Stimulated activated naive CD8-positive, alpha-beta T cell treated with anti-CD3 and anti-CD28 coated beads, Interleukin-15, Interleukin-2, amounts not matched to agents 100 ng/mL and 50 ng/mL, for 24 hours (primary cell): ENCODE results near the gene UGT1A7.

Experiments used
- H3K27ac Mint-ChIP-seq: one replicate; pipeline ENCODE4 v1.8.0; 2021; ENCODE audit warnings: mild to moderate bottlenecking, mixed read lengths
- H3K27me3 Mint-ChIP-seq: one replicate; pipeline ENCODE4 v1.8.0; 2021; ENCODE audit warnings: mixed read lengths
- H3K36me3 Mint-ChIP-seq: one replicate; pipeline ENCODE4 v1.8.0; 2021; ENCODE audit warnings: low read depth, mixed read lengths
- H3K4me1 Mint-ChIP-seq: one replicate; pipeline ENCODE4 v1.8.0; 2021; ENCODE audit warnings: low read depth, mixed read lengths
- H3K4me3 Mint-ChIP-seq: one replicate; pipeline ENCODE4 v1.8.0; 2021; ENCODE audit warnings: mild to moderate bottlenecking, mixed read lengths
- H3K9me3 Mint-ChIP-seq: one replicate; pipeline ENCODE4 v1.8.0; 2021; ENCODE audit warnings: mixed read lengths

The UGT1A7 gene

GRCh38 chr2:233799087-233799665, 117.5 kb downstream of the UGT1A7 start:
- Mint-ChIP-seq H3K36me3 (no peaks in the 10 kb centered on the region), H3K9me3 (peaks cover 5% of the 10 kb centered on the region), H3K4me3 (no peak overlapping the region), H3K27me3 (peaks cover under 1% of the 10 kb centered on the region), H3K27ac (no peak overlapping the region), H3K4me1 (no peaks in the 10 kb centered on the region)

DNA sequence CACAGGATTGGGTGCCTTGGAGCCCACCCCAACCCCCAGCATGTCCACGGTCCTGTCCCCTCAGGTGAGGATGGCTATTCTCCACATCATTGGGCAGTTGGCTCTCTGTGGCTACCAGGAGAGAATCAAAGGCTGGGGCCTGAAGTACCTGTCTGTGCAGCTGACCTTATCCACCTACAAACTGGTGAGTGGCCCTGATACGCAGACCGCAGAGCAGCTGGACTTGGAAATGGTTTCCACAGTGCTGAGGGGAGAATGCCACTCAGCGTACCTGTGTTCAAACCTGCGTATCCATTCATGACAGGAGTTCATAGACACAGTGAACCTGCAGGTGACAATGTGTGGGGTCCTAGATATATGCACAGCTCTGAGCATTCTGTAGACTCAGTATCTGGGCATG, 118.0 kb downstream of the UGT1A7 start:
- Mint-ChIP-seq H3K27ac (no peak overlapping the region), H3K27me3 (peaks cover 3% of the 10 kb centered on the region), H3K36me3 (no peaks in the 10 kb centered on the region)

DNA sequence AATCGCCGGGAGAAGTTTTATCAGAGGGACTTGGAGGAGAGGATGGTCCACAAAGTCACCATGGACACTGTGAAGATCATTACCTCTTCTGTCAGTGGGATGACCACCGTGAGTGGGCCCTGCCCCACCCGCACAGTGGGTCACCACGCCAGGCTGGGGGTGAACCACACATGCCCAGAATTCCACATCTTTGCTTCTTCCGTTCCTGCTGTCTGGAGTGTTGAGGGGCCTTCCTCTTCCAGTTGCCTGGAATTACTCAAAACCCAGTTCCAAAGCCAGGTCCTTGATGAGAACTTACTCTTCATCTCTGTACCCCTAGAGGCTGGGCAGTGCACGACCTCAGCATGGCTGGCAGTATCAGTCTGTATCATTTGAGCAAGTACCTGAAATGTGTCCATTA, 118.5 kb downstream of the UGT1A7 start:
- Mint-ChIP-seq H3K9me3 (peaks cover 5% of the 10 kb centered on the region), H3K36me3 (no peaks in the 10 kb centered on the region), H3K4me3 (no peak overlapping the region), H3K27ac (no peak overlapping the region), H3K4me1 (no peaks in the 10 kb centered on the region), H3K27me3 (peaks cover 3% of the 10 kb centered on the region)

More for the DNA sequence above, 118.0 kb downstream of the UGT1A7 start:
- Mint-ChIP-seq H3K4me1 (no peaks in the 10 kb centered on the region), H3K9me3 (peaks cover 5% of the 10 kb centered on the region), H3K4me3 (no peak overlapping the region)

DNA sequence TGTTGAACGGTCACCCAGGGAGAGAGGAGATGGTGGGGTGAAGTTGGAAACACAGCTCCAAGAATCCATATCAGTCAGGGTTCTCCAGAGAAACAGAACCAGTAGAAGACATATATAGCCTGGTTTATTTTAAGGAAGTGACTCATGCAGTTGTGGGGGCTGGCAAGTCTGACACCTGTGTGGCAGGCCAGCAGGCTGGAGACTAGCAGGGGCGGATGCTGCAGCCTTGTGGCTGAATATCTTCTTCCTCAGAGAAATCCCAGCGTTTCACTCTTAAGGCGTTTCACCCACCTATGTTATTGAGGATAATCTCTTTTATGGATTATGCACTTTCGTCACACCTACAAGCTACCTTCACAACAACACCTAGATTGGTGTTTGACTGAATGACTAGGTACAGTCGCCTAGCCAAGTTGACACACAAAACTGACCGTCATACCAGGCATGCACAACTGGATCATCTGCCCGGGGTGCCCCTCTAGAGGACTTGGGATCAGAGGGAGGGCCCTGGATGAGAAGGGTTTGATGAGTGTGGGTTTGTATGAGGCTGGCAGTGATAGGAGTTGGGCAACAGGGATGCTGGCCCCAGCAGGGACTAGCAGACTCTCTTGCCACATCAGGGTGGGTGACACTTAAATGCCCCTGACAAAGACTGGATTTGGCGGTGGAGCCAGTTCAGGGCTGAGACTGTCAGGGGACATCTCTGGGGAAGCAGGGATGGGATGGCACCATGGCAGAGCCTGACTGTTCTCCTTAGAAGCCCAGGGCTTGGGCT, 119.8 kb downstream of the UGT1A7 start:
- no peaks in the 10 kb centered on the region for H3K36me3 Mint-ChIP-seq
- H3K9me3 Mint-ChIP-seq = peaks cover 5% of the 10 kb centered on the region
- no peak overlapping the region for H3K27ac Mint-ChIP-seq
- H3K27me3 Mint-ChIP-seq = peaks cover 3% of the 10 kb centered on the region
- H3K4me1 Mint-ChIP-seq = no peaks in the 10 kb centered on the region
- H3K4me3 Mint-ChIP-seq = no peak overlapping the region

DNA sequence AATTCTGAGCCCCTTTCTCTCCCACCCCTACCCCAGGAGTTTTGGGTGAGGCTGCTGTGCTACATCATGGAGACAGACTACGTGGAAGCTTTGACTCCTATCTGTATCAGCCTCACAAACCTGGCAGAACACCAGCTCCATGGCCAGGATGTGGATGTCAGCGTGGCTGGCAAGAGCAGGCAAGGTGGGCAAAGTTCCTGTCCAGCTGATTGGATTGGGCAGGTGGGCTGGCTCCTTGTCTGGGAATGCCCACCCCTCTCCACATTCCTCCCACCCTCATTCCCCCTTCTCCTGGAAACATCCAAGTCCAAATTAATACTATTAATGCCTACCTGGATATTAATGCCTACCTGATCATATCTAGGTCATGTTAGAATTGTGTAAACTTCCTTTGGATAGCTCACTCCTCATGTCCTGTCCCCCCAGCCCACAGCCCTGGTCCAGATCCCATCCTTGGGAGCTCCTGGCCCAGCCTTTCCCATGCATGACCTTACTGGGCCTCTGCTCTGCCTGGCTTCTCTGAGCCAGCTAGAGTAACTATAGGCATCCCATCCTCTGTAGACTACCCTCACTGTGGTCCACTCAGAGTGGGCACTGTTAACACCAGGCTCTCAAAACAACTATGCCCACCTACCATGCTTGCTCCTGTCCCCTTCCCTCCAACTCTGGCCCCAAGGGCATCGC, 120.6 kb downstream of the UGT1A7 start:
- no peak overlapping the region for H3K27ac Mint-ChIP-seq
- H3K27me3 Mint-ChIP-seq = peaks cover 3% of the 10 kb centered on the region
- no peaks in the 10 kb centered on the region for H3K36me3 Mint-ChIP-seq
- peaks cover 5% of the 10 kb centered on the region for H3K9me3 Mint-ChIP-seq
- no peak overlapping the region for H3K4me3 Mint-ChIP-seq
- no peaks in the 10 kb centered on the region for H3K4me1 Mint-ChIP-seq

DNA sequence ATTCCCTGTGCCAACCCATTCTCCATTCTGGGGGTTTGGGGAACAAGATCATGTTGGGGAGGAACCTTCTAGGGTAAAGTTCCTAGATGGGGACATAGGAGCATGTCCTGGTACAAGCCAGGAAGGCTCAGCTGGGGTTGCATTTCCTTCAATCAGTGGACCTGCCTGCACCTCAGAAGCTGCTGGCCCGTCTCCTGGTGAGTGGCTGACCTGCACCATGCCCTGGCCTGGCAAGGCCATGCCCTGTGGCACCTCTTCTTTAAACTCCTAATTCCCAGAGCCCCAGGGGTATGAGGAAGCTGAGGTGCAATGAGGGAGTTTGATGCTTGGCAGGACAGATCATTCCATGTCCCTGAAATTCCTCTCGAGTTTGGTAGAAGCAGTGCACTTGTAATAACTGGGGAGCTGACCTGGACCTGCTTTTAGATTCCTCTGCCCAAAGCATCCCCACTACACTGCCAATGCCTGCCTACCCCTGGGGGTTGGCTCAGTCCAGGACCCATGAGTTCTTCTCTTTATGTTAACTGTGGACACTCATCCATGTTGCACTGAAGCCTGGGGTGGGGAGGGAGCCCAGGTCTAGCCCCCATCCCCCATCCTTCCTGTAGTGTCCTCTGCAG, 121.7 kb downstream of the UGT1A7 start:
- peaks cover 5% of the 10 kb centered on the region for H3K9me3 Mint-ChIP-seq
- H3K36me3 Mint-ChIP-seq = no peaks in the 10 kb centered on the region
- H3K4me1 Mint-ChIP-seq = no peaks in the 10 kb centered on the region
- H3K27ac Mint-ChIP-seq = no peak overlapping the region
- no peak overlapping the region for H3K4me3 Mint-ChIP-seq
- peaks cover 3% of the 10 kb centered on the region for H3K27me3 Mint-ChIP-seq

DNA sequence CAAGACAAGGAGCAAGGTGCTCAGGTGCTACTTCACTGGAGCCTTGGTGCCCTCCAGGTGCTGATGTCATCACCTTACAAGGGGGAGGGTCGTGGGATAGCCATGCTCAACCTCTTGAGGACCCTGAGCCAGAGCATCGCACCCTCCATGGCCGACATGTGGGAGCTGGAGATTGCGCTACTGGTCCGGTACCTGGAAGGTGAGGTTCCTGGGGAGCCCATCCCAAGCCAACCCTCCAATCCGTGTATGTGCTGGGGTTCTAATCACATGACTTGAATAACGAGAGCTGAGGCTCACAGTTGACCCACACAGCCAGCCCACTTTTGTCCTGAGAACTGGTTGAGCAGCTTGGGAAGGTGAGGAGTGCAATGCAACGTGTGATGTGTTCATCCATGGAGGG, 122.3 kb downstream of the UGT1A7 start:
- H3K27ac Mint-ChIP-seq = no peak overlapping the region
- H3K4me3 Mint-ChIP-seq = no peak overlapping the region
- H3K9me3 Mint-ChIP-seq = peaks cover 5% of the 10 kb centered on the region
- peaks cover 3% of the 10 kb centered on the region for H3K27me3 Mint-ChIP-seq
- no peaks in the 10 kb centered on the region for H3K36me3 Mint-ChIP-seq
- H3K4me1 Mint-ChIP-seq = no peaks in the 10 kb centered on the region

DNA sequence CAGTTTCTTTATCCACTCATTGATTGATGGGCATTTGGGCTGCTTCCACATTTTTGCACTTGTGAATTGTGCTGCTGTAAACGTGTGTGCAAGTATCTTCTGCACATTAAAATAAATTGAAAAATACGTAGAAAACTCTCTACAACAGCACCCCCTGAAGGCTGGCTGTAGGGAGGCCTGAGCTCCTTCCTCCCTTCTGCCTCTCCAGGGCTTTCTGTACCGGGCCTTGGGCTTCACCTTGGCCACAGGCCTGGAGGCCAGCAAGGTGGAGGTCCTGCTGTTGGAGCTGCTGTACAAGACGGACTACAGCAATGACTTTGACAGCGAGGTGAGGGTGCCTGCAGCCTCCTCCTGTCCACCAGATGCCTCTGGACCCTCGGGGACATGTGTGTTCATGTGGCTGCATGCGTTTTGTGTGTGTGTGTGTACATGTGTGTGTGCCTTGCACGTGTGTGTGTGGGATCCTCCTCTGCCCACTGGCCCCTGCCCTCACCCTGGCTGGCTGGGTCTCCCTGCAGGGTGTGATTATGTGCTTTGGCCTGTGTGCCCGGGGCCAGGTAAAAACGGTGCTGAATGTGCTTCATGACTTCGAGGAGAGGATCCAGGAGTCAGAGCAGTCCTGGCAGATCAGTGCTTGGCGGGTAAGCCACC, 125.6 kb downstream of the UGT1A7 start:
- Mint-ChIP-seq H3K27me3 (peaks cover 13% of the 10 kb centered on the region), H3K36me3 (no peaks in the 10 kb centered on the region), H3K4me3 (no peak overlapping the region), H3K4me1 (no peaks in the 10 kb centered on the region), H3K9me3 (no peaks in the 10 kb centered on the region), H3K27ac (no peak overlapping the region)

DNA sequence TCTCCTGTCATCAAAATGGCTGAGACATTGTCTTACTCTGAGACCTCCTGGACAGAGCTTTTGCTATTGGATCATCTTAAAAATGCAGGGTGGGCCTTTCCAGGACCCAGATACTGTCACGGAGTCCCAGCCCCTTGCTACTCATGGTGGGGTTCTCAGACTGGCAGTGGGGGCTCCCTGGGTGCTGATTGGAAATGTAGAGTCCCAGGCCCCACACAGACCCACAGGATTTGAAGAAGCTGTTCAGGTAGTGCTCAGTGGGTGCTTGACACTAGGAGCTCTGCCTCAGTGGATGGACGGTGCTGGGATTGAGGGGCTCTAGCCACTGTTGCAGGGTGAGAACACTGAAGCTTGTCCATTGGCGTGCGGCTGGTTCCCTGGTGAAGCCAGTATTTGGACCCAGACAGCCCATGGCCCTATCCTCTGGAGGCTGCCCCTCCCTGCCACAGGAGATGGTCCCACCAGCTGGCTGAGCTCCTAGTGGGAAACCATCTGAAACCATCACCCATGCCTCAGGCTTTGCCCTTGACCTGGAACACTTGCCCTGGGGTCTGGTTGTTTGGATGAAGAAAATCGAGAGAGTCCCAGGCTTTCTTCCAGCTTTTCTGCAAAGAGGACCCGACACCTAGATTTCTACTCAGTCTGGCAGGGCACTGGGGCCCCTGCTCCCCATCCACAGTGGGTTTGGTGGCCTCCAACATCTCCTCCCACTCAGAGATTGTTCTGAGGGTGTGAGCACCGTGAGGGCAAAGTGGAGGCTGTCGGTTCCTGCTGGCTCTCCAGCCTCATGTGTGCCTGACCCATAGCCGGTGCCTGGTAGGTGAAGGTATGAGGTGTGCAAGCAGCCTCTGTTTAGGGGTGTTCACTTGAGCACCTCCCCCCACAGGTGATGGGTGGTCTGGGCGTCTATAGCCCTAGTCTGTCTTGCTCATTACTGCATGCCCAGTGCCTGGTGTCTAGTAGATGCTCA, 126.5 kb downstream of the UGT1A7 start:
- Mint-ChIP-seq H3K36me3 (no peaks in the 10 kb centered on the region), H3K27ac (no peak overlapping the region), H3K27me3 (peaks cover 13% of the 10 kb centered on the region), H3K9me3 (no peaks in the 10 kb centered on the region), H3K4me1 (no peaks in the 10 kb centered on the region), H3K4me3 (no peak overlapping the region)

DNA sequence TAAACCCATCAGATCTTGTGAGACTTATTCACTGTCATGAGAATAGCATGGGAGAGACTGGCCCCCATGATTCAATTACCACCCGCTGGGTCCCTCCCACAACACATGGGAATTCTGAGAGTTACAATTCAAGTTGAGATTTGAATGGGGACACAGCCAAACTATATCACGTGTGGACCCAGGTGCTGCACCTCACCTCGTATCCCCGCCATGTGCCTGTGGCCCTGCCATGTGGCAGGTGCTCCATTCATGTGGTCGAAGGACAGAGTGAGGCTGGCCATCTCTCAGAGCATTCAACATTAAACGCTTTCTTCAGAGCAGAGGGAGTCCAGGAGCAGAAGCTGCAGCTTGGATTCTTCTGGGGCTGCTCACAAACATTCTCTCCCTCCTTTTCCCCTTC, 128.7 kb downstream of the UGT1A7 start:
- Mint-ChIP-seq H3K9me3 (no peaks in the 10 kb centered on the region), H3K4me1 (no peaks in the 10 kb centered on the region), H3K27ac (no peak overlapping the region), H3K4me3 (no peak overlapping the region), H3K27me3 (peaks cover 9% of the 10 kb centered on the region), H3K36me3 (no peaks in the 10 kb centered on the region)

GRCh38 chr2:233811087-233811486, 129.4 kb downstream of the UGT1A7 start:
- Mint-ChIP-seq H3K4me3 (no peak overlapping the region), H3K4me1 (no peaks in the 10 kb centered on the region), H3K27ac (no peak overlapping the region), H3K36me3 (no peaks in the 10 kb centered on the region), H3K9me3 (no peaks in the 10 kb centered on the region), H3K27me3 (peaks cover 12% of the 10 kb centered on the region)

GRCh38 chr2:233811732-233812131, 130.0 kb downstream of the UGT1A7 start:
- Mint-ChIP-seq H3K27ac (no peak overlapping the region), H3K4me3 (no peak overlapping the region), H3K4me1 (no peaks in the 10 kb centered on the region), H3K9me3 (no peaks in the 10 kb centered on the region), H3K36me3 (no peaks in the 10 kb centered on the region), H3K27me3 (peaks cover 14% of the 10 kb centered on the region)

DNA sequence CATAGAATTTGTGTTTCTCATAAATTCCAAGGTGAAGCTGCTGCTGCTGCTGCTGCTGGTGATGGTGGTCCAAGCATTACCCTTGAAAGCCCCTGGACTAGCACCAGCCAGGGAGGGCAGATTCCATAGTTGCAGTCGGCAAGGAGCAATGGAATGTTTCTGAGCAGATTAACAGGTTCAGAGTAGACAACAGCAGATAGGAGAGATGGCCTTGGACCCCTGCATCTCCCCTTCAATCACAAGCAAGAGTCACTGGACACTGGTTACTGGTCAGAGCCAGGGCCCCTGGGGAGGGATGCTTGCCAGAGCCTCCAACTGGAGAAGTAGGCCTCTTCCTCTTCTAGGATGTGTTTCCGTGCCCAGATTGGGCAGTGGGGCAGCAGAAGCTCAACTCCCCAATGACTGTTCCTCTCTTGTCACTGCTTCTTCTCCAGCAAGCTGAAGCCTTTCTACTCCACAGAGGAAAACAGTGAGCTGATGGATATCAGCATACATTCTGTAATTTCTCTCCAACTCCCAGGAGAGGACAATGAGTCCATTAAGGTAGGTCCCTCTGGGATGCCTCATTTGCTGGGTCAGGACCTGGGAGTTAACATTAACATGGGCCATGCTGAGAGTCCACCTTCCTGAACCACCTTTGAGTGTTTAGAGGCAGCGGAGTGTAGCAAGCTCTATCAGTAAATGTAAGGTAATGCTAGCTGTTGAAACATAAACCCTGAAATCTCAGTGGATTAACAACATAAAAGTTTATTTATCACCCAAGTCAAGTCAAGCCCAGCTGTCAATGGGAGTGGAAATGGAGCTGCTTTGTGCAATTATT, 131.7 kb downstream of the UGT1A7 start:
- Mint-ChIP-seq H3K27me3 (peaks cover 14% of the 10 kb centered on the region), H3K4me3 (no peak overlapping the region), H3K27ac (no peak overlapping the region), H3K36me3 (no peaks in the 10 kb centered on the region), H3K4me1 (no peaks in the 10 kb centered on the region), H3K9me3 (no peaks in the 10 kb centered on the region)
